HG03175 (cell line): ENCODE results near the gene ERVV-1.
"Not testable (repeated sequence)": the region's sequence is repeated elsewhere in the genome, so short reads cannot be mapped to it uniquely, and the experiment has no call there.

Experiments used
- ATAC-seq: cut with Tn5 transposase; IDR thresholded peaks from one replicate; pipeline ENCODE4 v1.9.1; 2021; ENCODE audit warnings: mild to moderate bottlenecking, moderate library complexity; ENCODE audit not compliant: unreplicated experiment

ERVV-1 gene, protein sequence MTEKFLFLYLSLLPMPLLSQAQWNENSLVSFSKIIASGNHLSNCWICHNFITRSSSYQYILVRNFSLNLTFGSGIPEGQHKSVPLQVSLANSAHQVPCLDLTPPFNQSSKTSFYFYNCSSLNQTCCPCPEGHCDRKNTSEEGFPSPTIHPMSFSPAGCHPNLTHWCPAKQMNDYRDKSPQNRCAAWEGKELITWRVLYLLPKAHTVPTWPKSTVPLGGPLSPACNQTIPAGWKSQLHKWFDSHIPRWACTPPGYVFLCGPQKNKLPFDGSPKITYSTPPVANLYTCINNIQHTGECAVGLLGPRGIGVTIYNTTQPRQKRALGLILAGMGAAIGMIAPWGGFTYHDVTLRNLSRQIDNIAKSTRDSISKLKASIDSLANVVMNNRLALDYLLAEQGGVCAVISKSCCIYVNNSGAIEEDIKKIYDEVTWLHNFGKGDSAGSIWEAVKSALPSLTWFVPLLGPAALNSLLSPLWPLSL

DNA sequence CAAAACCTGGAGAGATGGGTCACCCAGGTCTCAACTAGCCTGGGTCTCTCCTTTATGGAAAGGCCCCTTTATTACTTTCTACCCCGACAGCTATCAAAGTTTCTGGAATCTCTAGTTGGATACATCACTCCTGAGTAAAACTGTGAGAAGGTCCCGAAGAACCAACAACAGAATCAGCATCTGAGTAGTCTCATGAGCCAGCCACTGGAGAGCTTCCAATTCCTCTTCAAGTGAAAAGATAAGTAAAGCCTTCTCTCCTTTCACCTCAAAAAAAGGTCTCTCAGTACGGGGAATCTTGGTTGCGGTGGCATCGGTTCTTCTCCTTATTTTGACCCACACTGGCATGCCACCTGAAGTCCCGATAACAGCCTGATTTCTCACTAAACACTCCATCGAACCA is at the start of gene ERVV-1:
Gene ERVV-1, plus strand, starts transcription at position 301 of the 400 bp plus-strand sequence. CDS start 170 bp downstream, outside the sequence.
- ATAC-seq, result no peak

DNA sequence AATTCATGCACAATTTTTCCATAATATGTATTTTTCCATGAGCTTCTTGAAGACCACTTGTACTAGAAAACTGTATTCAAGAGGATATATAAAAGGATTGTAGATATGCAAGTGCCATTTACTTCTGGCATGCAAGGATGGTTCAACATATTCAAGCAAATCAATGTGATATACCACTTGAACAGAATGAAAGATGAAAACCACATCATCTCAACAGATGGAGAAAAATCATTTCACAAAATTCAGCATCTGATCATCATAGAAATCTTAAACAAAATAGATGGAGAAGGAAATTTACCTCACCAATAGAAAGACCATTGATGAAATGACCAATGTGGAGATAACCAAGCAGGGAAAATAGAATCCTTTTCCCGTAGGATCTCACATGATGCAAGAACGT is 45.9 kb upstream of the ERVV-1 start:
- no peak for ATAC-seq

DNA sequence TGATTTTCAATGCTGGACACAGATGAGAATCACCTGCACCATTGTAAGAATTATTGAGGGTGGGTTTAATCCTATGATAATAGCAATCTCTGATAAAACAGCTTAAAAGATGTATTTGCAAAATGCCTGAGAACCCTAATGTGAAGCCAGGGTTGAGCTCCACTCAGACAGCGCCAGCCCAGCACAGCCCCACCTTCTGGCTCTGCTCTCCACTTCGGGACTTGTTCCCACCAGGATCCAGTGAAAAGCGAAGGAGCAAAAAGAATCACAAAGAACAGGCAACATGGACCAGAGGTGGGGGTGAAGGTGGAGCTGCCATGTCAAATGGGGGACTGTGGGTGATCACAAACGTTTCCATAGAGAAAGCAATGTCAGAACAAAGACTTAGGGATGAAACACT is 32.4 kb upstream of the ERVV-1 start:
- ATAC-seq, result no peak

DNA sequence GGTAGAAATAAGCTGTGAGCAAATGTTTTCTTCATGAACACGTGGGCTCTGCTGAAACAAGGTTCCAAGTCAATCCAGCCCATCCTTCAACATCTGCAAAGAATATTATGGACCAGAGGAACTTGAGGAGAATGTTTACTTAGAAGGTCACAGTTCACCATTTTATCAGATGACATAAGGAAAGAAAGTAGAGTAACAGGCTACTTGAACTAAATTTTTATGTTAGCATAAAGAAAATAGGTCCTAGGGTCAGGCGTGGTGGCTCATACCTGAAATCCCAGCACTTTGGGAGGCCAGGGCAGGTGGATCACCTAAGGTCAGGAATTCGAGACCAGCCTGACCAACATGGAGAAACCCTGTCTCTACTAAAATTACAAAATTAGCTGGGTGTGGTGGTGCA is 30.6 kb upstream of the ERVV-1 start:
- not testable (repeated sequence) for ATAC-seq

DNA sequence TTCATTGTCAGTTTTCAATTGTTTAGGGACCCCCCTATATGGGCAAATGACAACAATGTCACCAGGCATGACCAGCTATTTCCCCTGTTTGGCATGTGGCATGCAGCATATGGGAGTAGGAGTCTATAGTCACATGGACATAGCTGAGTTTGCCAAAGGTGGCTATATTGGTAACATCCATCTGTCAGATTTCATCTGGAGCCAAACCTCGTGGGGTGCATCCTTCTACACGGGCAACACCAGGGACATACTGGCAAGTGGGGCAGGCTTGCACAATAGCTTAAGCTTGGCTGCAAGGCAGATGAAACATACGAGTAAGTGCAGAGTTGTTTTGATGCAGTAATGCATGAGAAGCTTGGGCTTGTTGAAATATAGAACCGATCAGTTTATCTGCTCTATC is 26.5 kb upstream of the ERVV-1 start:
- ATAC-seq, result no peak

DNA sequence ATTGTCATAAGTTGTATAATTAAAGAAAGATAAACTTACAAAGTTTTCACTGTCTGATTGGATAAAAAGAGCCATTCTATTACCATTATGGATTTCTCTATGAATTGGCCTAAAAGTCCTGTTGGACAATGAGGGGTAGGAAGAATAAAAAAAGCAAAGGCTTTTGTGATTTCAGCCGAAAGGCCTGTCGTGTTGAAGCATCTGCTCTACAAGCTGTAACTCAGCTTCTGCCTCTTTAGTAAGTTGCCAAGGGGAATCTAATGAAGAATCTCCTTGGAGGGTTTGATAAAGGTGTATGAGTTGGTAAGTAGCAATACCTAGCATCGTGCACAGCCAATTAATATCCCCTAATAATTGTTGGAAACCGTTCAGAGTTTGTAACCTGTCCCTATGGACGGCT is 25.2 kb upstream of the ERVV-1 start:
- ATAC-seq, result no peak

DNA sequence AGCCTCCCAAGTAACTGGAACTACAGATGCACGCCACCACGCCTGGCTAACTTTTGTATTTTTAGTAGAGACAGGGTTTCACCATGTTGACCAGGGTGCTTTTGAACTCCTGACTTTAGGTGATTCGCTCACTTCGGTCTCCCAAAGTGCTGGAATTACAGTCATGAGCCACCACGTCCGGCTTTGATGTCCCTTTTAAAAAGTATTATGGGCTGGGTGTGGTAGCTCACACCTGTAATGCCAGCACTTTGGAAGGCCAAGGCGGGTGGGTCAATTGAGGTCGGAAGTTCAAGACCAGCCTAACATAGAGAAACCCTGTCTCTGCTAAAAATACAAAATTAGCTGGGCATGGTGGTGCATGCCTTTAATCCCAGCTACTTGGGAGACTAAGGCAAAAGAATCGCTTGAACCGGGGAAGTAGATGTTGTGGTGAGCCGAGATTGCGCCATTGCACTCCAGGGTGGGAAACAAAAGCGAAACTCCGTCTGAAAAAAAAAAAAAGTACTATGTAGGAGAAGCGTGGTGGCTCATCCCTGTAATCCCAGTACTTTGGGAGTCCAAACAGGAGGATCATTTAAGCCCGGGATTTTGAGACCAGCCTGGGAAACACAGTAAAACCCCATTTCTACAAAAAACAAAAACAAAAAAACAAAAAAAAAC is 22.8 kb upstream of the ERVV-1 start:
- no peak for ATAC-seq

DNA sequence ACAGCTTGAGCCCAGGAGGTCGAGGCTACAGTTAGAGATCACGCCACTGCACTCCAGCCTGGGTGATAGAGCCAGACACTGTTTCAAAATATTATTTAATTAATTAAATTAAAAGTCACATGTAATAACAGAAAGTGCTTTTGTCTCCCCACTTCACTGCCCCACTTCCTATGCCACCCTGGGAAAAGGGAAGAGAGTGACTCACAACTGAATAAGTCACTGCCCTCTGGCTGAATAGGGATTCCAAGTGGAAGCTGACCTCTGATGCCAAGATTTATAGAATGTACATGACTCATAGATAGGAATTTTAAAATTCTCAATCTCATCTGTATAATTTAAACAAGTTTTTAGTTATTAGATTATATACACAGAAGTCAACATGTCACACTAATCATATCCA is 22.2 kb upstream of the ERVV-1 start:
- ATAC-seq, result no peak

DNA sequence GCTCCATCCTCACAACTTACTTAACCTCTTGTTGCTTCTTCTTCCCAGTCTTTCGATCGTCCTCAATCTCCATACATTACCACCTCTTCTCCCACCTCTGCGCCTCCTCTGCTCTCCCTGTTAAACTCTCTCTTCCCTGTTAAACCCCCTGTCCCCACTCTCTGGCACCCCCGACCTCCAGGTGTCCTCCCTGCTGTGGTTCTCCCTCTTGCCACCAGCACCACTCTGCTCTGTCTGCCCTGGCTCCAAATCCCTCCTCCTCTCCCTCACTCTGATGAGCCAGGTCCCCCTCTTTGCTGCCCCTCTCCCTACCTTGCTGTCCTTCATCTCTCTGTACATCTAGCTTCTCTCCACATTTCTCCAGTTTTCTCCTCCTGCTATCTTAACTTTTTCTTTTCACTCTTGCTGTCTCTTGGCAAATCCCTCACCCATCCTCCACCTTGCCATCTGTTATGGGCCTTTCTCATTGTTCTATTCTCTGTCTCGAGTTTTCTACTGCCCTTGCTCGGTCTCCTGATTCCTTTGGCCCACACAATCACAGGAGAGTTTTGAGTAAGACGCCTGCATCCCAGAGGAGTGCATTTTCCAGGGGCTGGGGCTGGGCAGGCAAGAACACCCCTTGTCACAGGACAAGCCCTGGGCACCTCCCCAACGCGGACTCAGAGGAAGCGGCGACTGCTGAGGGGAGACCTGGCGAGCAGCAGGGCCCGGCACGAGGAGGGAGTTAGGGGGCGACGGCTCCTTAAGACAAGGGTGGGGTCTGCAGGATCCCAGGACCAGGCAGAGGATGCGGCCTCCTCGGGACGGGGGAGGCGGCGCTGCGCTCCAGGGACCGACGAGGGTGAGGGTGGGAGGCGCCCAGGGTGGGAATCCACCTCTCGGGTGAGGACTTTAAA is 21.4 kb upstream of the ERVV-1 start:
- no peak for ATAC-seq

DNA sequence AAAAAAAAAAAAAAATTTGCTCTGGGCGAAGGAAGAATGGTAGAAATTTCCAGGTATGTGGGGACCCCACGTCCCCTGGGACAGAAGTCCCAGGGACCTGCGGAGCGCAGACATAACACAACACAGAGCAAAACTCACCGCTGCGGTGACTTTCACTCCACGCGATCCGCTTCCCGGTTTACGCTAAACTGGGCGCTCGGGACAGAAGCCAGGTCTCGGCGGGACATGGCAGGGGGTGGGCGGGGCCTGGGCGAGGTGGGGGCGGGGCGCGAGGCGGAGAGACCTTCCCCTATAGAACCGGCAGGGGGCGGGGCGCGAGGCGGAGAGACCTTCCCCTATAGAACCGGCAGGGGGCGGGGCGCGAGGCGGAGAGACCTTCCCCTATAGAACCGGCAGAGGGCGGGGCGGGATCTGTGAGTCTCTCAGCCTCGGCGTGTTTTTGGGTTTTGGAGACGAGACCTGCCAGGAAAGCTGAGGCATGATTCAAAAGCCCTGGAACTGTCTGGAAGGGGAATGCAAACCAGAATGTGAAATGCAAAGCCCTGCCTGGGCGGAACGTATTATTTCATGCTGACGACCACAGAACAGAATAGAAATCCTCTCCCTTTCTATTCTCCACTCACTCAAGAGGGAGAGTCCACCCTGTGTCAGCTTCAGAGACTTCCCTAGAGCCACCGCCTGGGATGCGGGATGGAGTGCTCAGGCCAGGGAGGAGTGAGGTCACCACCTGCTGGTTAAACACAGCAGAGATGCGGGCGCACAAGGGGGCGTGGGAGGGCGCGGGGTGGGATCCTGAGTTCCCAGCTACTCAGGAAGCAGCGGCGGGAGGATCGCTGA is 20.2 kb upstream of the ERVV-1 start:
- no peak for ATAC-seq

DNA sequence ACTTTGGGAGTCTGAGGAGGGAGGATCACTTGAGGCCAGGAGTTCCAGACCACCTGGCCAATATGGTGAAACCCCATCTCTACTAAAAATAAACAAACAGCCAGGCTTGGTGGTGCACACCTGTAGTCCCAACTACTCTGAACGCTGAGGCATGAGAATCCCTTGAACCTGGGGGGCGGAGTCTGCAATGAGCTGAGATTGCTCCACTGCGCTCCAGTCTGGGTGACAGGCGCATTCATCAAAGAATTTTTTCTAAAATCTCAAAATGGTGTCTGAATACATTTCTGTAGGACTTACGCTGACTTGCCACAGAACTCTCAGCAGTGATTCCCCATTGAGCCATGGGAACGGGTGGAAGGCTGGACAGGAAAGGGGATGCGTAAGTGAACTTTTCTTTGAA is 18.0 kb upstream of the ERVV-1 start:
- ATAC-seq, result no peak

DNA sequence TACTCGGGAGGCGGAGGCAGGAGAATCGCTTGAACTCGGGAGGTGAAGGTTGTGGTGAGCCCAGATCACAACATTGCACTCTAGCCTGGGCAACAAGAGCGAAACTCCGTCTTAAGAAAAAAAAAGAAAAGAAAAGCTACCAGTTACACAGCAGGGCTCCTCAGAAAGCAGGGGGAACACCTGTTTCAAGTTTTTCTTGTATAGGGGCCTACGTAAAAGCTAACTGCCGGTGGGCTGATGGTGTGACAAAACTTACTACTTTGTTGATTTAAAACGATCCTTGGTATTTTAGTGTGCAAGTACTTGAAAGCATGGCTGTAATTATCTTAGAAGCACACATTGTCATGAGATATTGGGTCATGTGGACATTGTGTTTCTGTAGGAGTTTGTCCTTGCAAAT is 15.7 kb upstream of the ERVV-1 start:
- no peak for ATAC-seq

DNA sequence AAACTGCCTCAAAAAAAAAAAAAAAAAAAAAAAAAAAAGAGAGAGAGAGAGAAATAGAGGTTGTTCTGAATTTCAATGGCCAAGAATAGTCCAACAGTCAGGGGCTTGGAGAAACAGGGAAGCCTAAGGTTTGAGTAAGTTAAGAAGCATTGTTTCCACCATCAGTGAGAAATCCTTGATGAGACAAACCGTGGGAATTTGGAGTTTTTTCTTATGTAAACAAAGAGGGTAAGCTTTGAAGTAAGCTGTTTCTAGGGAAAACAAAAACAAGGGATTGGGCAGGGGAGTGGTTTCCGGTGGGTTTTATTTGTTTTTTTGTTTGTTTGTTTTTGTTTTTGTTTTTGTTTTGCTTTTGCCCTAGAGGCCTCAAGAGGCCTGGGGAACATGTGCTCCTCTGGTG is 11.2 kb upstream of the ERVV-1 start:
- no peak for ATAC-seq

DNA sequence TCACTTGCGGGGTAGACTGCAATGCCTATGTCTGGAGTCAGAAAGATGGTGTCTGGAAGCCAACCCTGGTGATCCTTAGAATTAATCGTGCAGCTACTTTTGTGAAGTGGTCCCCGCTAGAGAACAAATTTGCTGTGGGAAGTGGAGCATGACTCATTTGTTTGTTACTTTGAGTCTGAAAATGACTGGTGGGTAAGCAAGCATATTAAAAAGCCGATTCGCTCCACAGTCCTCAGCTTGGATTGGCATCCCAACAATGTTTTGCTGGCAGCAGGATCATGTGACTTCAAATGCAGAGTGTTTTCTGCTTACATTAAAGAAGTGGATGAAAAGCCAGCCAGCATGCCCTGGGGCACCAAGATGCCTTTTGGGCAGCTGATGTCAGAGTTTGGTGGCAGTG is 9.5 kb upstream of the ERVV-1 start:
- ATAC-seq, result no peak

DNA sequence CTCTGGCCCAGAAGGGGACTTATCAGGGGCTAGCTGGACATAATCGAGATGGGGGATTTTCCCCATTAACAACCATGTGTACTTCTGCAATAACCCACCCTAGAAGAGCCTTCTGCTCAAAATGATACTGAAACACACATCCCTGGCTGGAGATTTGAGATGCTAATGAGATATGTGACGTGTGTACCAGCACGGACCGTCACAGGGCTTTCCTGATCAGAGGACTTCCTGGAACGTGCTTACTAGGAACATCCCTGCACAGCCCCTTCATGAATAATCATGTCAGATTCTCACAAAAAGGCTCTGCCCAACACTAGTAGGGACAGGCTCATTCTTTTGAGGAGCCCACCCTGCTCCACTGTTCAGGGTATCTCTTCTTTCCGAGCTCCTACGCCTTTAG is 6.5 kb upstream of the ERVV-1 start:
- no peak for ATAC-seq

DNA sequence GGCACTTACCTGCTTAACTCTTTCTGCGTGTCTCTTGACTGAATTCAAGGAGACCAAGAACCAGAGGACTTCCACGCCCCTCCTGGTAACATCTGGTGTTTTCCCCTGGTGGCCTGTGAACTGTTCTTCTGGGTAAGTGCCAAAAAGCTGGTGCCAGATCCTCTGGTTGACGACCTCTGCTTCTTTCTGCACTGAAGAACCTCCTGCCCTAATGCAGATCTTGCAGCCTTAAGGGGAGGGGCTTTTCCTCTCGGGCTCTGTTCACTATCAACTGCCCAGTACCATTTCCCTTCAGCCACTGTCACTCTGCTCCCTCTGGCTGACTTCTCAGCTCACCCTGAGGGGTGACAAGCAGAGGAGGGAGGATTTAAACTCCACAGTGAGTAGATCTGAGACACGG is 6.1 kb upstream of the ERVV-1 start:
- no peak for ATAC-seq

DNA sequence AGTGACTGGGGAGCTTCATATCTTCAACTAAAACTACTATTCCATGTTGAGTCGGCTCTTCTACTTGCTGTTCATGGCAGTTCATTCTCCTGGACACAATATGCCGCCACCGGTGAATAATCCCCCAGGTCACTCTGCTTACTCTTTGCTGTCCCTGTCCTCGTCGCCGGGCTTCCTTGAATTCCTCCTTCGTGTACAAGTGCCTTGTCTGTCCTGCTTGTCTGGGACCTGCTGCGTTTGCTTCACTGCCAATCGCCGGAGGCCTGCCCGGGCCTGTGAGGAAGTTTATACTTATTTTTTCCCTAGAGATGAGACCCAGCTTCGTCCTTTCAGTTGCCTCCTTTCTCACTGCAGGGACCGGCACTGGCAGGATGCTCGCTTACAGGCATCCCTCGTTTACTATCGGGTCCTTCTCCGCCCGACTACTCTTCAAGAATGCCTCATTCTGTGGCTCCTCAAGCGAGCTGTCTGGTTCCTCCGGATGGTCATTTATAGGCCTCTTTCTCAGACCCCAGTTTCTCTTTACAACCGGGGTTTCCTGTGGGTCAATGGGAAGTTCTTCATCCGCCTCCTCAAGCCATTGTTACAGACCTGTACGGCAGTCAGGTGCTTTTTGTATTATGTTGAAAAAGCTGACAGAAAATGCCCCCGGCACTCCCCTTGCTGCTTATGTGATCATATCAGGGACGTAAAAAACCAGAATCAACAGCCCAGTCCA is 5.5 kb upstream of the ERVV-1 start:
- ATAC-seq, result no peak

DNA sequence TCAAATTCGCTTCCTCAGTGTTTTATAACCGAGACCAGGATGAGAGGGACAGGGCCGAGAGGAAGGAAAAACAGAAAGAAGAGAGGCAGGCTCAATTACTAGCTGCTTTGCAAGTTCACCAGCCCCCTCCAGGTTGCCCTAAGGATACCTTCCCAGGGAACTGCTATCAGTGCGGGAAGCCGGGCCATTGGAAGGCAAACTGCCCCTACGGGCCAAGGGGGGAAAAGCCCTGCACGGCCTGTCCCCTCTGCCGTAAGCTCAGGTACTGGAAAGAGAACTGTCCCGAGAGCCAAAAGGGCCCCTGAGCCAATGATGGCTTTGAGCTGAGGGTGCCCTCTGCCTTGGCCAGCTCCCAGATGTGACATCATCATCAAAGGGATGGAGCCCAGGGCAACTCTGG is 3.2 kb upstream of the ERVV-1 start:
- no peak for ATAC-seq

DNA sequence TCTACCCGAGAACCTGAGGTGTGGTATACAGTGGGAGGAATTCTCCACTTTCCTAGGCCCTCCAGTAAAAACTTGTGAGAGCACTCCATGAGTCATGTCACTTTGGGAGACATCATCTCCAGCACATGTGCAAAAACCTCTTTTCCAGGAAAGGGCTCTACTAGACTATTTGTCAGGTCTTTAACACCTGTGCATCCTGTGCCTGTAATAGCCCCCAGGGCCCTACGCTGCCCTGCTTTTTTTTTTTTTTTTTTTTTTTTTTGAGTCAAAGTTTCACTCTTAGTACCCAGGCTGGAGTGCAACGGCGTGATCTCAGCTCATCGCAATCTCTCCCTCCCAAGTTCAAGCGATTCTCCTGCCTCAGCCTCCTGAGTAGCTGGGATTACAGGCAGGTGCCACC is 1.7 kb upstream of the ERVV-1 start:
- ATAC-seq, result no peak

DNA sequence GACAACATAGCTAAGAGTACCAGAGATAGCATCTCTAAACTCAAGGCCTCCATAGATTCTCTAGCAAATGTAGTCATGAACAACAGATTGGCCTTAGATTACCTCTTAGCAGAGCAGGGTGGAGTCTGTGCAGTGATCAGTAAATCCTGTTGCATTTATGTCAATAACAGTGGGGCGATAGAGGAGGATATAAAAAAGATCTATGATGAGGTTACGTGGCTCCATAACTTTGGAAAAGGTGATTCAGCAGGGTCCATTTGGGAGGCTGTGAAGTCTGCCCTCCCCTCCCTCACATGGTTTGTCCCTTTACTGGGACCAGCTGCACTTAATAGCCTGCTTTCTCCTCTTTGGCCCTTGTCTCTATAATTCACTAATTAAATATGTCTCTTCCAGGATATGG is 1.4 kb downstream of the ERVV-1 start:
- no peak for ATAC-seq
